Measurements from ENCODE around the gene IL1RAPL2.
"Not testable (repeated sequence)": the region's sequence is repeated elsewhere in the genome, so short reads cannot be mapped to it uniquely, and the experiment has no call there.

The IL1RAPL2 gene

GRCh38 chrX:104565791-104566680, at the start of gene IL1RAPL2:
IL1RAPL2 (plus strand) TSS chrX:104566199.
- no peaks in the 10 kb centered on the region for H3K36me3 ChIP-seq (replicated peaks)

DNA sequence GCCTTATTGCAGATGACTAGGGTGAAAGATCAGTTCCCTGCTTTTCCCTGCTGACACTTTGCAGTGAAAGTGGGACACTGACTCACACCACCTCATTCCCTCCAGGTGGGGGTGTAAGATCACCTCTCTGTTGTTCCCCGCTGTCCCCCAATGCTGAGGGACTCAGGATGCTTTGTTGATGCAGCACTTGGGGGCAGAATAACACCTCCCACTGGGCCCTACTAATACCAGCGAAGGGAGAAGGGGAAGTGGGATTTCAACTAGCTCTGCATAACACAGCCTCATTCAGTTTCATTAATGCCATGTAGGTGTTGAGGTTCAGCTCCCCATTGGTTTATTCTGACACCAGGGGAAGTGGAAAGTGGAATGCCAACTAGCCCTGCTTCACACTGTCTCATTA, 43.6 kb upstream of the IL1RAPL2 start:
- no peak overlapping the region for H3K4me3 ChIP-seq (ENCODE audit: low read depth, low read length)
- no peak overlapping the region for H3K27ac ChIP-seq
- no peaks in the 10 kb centered on the region for H3K27me3 ChIP-seq (replicated peaks)
- no peak for TF ChIP-seq CTCF (IDR thresholded peaks at IDR 0.05; ENCODE audit: low read depth, low read length, missing control alignments)
- no peaks in the 10 kb centered on the region for H3K36me3 ChIP-seq (replicated peaks)
- no peak for DNase-seq
- in situ Hi-C loops (cut with HindIII; ENCODE audit: low pct_ligation_motif_present, low sequenced_read_pairs) = no loop called here

More at GRCh38 chrX:104565791-104566680, at the start of gene IL1RAPL2:
- peak; percentile 78 for TF ChIP-seq CTCF (IDR thresholded peaks at IDR 0.05; ENCODE audit: low read depth, low read length, missing control alignments)
- H3K27me3 ChIP-seq (replicated peaks) = peaks cover 11% of the 10 kb centered on the region
- no peak within 1 kb of the TSS for H3K27ac ChIP-seq
- no peak within 1 kb of the TSS for H3K4me3 ChIP-seq (ENCODE audit: low read depth, low read length)
- in situ Hi-C loops (cut with HindIII; ENCODE audit: low pct_ligation_motif_present, low sequenced_read_pairs) = no loop called here
- DNase-seq = no peak

GRCh38 chrX:104523858-104524257, 42.1 kb upstream of the IL1RAPL2 start:
- no peak overlapping the region for H3K4me3 ChIP-seq (ENCODE audit: low read depth, low read length)
- H3K36me3 ChIP-seq (replicated peaks) = no peaks in the 10 kb centered on the region
- in situ Hi-C loops (cut with HindIII; ENCODE audit: low pct_ligation_motif_present, low sequenced_read_pairs) = no loop called here
- H3K27me3 ChIP-seq (replicated peaks) = no peaks in the 10 kb centered on the region
- TF ChIP-seq CTCF (IDR thresholded peaks at IDR 0.05; ENCODE audit: low read depth, low read length, missing control alignments) = no peak
- DNase-seq = no peak
- H3K27ac ChIP-seq = no peak overlapping the region

GRCh38 chrX:104539081-104539480, 26.9 kb upstream of the IL1RAPL2 start:
- Histone ChIP-seq H3K4me3 (ENCODE audit: low read depth, low read length) (no peak overlapping the region), H3K27me3 (replicated peaks) (no peaks in the 10 kb centered on the region), H3K27ac (no peak overlapping the region), H3K36me3 (replicated peaks) (no peaks in the 10 kb centered on the region)
- no peak for TF ChIP-seq CTCF (IDR thresholded peaks at IDR 0.05; ENCODE audit: low read depth, low read length, missing control alignments)
- in situ Hi-C loops (cut with HindIII; ENCODE audit: low pct_ligation_motif_present, low sequenced_read_pairs) = no loop called here
- DNase-seq = no peak

- H3K27me3 ChIP-seq (replicated peaks); DNase-seq; H3K36me3 ChIP-seq (replicated peaks); in situ Hi-C loops (cut with HindIII; ENCODE audit: low pct_ligation_motif_present, low sequenced_read_pairs); H3K27ac ChIP-seq; H3K4me3 ChIP-seq (ENCODE audit: low read depth, low read length): not testable (repeated sequence)
These were observed 23.6 kb upstream of the IL1RAPL2 start for GRCh38 chrX:104542447-104542846.

DNA sequence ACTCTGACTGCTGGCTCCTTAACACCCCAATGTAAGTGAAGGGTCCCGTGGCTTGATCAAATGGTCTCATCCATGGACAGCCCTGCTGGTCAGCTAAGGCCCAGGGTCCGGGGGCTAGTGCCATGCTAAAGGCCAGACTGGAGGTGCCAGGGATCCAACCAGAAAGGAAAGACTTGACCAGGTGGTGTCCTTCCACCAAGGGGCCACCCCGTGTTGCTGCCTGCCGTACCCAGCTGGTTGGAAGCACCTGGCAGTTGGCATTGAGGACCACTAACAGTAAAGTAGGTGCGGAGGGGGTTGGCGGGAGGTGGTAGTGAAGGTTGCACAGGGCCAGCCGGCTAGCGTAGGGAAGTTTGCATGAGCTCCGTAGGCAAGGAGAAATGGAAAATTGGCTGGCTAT, 1.7 kb upstream of the IL1RAPL2 start:
- Histone ChIP-seq H3K27me3 (replicated peaks) (peaks cover 11% of the 10 kb centered on the region), H3K27ac (no peak overlapping the region), H3K4me3 (ENCODE audit: low read depth, low read length) (no peak overlapping the region), H3K36me3 (replicated peaks) (no peaks in the 10 kb centered on the region)
- no peak for DNase-seq
- no peak for TF ChIP-seq CTCF (IDR thresholded peaks at IDR 0.05; ENCODE audit: low read depth, low read length, missing control alignments)
- in situ Hi-C loops (cut with HindIII; ENCODE audit: low pct_ligation_motif_present, low sequenced_read_pairs) = no loop called here
